ENCODE data around the gene TTC3.

Gene TTC3

DNA sequence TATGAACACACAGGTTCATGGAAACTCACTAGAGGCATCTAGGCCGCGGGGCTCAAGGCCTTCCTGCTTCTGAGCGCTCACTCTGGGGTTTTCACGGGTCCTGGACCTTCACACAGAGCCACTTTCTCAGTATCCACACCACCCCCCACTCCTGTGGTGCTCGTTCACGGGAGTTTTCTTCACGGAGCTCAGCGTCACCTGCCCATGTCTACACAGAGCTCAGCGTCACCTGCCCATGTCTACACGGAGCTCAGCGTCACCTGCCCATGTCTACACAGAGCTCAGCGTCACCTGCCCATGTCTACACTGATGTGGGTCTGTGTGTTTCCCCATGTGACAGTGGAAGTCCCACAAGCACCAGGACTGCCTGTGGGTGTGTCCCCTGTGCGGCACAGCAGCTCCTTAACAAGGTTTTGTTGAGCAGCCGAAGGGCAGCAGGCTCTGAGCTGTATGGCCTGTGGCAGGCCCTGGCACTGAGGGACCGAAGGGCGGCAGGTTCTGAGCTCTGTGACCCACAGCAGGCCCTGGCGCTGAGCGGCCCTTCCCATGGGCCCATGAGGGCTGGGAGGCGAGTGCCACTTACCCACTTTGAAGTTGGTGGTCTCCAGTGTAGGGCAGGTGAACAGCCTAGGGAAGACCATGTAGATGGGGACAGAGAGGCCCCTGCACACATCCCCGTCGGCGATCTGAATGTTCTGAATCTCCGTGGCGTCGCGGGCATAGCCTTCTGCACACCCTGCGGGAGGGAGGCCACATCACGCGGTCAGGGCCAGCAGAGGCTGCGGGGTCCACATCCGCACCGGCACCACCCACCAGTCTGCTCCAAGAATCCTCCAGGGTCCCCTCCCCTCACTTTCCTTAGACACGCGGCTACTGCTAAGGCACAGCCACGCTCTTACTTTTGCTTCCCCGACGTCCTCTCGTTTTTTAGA, 154.3 kb downstream of the TTC3 start:
- H3F3A ChIP-seq (ENCODE audit: low read depth), result peaks cover 10% of the 10 kb centered on the region; the same call in 1 of the 2 replicates
- H3K79me2 ChIP-seq (ENCODE audit: insufficient read depth, low read length), result peaks cover 55% of the 10 kb centered on the region
- no peaks in the 10 kb centered on the region for H4K20me1 ChIP-seq (ENCODE audit: insufficient read depth, low read length, poor library complexity, severe bottlenecking)
- H3K4me3 ChIP-seq (ENCODE audit: low read length, poor library complexity, severe bottlenecking), result no peak overlapping the region
- H3K36me3 ChIP-seq (ENCODE audit: insufficient read depth, low read length), result peaks cover 57% of the 10 kb centered on the region; the same call in 1 of the 2 replicates
- TF ChIP-seq, protein P1, sequence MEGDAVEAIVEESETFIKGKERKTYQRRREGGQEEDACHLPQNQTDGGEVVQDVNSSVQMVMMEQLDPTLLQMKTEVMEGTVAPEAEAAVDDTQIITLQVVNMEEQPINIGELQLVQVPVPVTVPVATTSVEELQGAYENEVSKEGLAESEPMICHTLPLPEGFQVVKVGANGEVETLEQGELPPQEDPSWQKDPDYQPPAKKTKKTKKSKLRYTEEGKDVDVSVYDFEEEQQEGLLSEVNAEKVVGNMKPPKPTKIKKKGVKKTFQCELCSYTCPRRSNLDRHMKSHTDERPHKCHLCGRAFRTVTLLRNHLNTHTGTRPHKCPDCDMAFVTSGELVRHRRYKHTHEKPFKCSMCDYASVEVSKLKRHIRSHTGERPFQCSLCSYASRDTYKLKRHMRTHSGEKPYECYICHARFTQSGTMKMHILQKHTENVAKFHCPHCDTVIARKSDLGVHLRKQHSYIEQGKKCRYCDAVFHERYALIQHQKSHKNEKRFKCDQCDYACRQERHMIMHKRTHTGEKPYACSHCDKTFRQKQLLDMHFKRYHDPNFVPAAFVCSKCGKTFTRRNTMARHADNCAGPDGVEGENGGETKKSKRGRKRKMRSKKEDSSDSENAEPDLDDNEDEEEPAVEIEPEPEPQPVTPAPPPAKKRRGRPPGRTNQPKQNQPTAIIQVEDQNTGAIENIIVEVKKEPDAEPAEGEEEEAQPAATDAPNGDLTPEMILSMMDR (conservative IDR thresholded peaks at IDR 0.05; ENCODE audit: low read length), result no peak
- no peak for TF ChIP-seq EZH2phosphoT487 (IDR thresholded peaks at IDR 0.05; ENCODE audit: borderline replicate concordance)
- no peak overlapping the region for H3K4me2 ChIP-seq (ENCODE audit: low read depth, low read length, poor library complexity, severe bottlenecking)
- H3K27me3 ChIP-seq (ENCODE audit: insufficient read depth, low read length, poor library complexity, severe bottlenecking), result no peaks in the 10 kb centered on the region
- peaks cover 40% of the 10 kb centered on the region for H3K4me1 ChIP-seq (ENCODE audit: insufficient read depth, low read length, poor library complexity, severe bottlenecking)
- H2AFZ ChIP-seq (ENCODE audit: low read length), result no peak overlapping the region
- H3K9me2 ChIP-seq (replicated peaks; ENCODE audit: low read depth, low read length), result no peaks in the 10 kb centered on the region
- no peak overlapping the region for H3K9ac ChIP-seq (ENCODE audit: low read depth, low read length, poor library complexity, severe bottlenecking)
- no peaks in the 10 kb centered on the region for H3K9me3 ChIP-seq (ENCODE audit: insufficient read depth, low read depth, low read length)

DNA sequence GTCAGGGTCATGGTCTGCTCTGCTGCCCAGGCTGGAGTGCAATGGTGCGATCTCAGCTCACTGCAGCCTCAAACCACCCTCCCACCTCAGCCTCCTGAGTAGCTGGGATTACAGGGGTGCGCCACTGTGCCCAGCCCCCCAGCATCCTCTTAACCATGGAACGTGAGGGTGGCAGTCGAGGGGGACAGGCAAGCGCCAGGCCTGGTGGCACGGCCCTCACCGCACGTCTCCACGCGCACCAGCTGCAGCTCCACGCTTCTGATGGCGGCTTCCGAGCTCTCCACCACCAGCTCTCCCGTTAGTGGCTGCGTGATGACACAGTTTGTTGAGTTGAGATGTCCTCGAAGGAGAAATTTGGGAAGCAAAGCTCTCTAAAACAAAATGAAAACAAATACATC, 154.9 kb downstream of the TTC3 start:
- Histone ChIP-seq H3K79me2 (ENCODE audit: insufficient read depth, low read length) (peaks cover 51% of the 10 kb centered on the region), H3K4me1 (ENCODE audit: insufficient read depth, low read length, poor library complexity, severe bottlenecking) (peaks cover 37% of the 10 kb centered on the region), H3K4me2 (ENCODE audit: low read depth, low read length, poor library complexity, severe bottlenecking) (no peak overlapping the region), H3K4me3 (ENCODE audit: low read length, poor library complexity, severe bottlenecking) (no peak overlapping the region), H4K20me1 (ENCODE audit: insufficient read depth, low read length, poor library complexity, severe bottlenecking) (no peaks in the 10 kb centered on the region), H3F3A (ENCODE audit: low read depth) (peaks cover 10% of the 10 kb centered on the region; the same call in 1 of the 2 replicates), H3K9me2 (replicated peaks; ENCODE audit: low read depth, low read length) (no peaks in the 10 kb centered on the region), H3K9me3 (ENCODE audit: insufficient read depth, low read depth, low read length) (no peaks in the 10 kb centered on the region), H3K9ac (ENCODE audit: low read depth, low read length, poor library complexity, severe bottlenecking) (no peak overlapping the region), H3K27me3 (ENCODE audit: insufficient read depth, low read length, poor library complexity, severe bottlenecking) (no peaks in the 10 kb centered on the region), H3K36me3 (ENCODE audit: insufficient read depth, low read length) (peaks cover 64% of the 10 kb centered on the region; the same call in 1 of the 2 replicates), H2AFZ (ENCODE audit: low read length) (no peak overlapping the region)
- TF ChIP-seq, protein P1 (conservative IDR thresholded peaks at IDR 0.05; ENCODE audit: low read length), result no peak

DNA sequence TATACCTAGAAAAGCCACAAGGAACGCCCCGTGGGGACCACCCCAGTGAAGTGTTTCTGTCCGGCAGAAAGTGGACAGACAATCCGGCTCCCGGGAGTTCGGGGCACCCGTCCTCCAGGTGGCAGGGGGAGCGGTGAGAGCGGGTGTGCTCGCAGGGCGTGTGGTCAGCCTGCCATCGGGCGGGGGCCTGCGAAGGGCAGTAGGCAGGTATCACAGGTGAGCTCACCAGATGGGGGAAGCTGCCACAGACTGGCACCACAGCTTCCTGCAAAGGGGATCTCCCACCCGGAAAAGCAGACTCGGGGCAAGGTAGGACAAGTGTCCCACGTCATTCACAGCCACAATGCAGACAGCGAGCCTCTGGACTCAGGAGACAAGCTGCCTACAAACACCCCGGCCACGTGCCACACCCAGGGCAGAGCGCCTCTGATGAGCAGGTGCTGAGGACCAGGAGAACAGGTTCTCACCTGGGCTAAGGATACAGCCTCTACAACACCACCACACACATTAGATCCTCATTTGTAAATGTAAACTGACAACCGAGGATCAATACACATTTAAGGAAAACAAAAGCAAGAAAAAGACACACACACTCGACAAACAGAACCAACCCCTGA, 157.7 kb downstream of the TTC3 start:
- Histone ChIP-seq H3K79me2 (ENCODE audit: insufficient read depth, low read length) (peaks cover 46% of the 10 kb centered on the region), H3K36me3 (ENCODE audit: insufficient read depth, low read length) (peaks cover 73% of the 10 kb centered on the region; the same call in 1 of the 2 replicates), H3K9me3 (ENCODE audit: insufficient read depth, low read depth, low read length) (no peaks in the 10 kb centered on the region), H3K9me2 (replicated peaks; ENCODE audit: low read depth, low read length) (no peaks in the 10 kb centered on the region), H3K4me2 (ENCODE audit: low read depth, low read length, poor library complexity, severe bottlenecking) (no peak overlapping the region), H3K9ac (ENCODE audit: low read depth, low read length, poor library complexity, severe bottlenecking) (no peak overlapping the region), H3K4me1 (ENCODE audit: insufficient read depth, low read length, poor library complexity, severe bottlenecking) (peaks cover 12% of the 10 kb centered on the region), H4K20me1 (ENCODE audit: insufficient read depth, low read length, poor library complexity, severe bottlenecking) (no peaks in the 10 kb centered on the region), H3K27me3 (ENCODE audit: insufficient read depth, low read length, poor library complexity, severe bottlenecking) (no peaks in the 10 kb centered on the region), H3K4me3 (ENCODE audit: low read length, poor library complexity, severe bottlenecking) (no peak overlapping the region), H3F3A (ENCODE audit: low read depth) (peaks cover 3% of the 10 kb centered on the region; the same call in 1 of the 2 replicates), H2AFZ (ENCODE audit: low read length) (no peak overlapping the region)
- no peak for TF ChIP-seq EZH2phosphoT487 (IDR thresholded peaks at IDR 0.05; ENCODE audit: borderline replicate concordance)
- TF ChIP-seq, protein P1 (conservative IDR thresholded peaks at IDR 0.05; ENCODE audit: low read length), result no peak
